HG02571 (cell line): Measurements from ENCODE around the gene MAP7.
"Not testable (repeated sequence)": the region's sequence is repeated elsewhere in the genome, so short reads cannot be mapped to it uniquely, and the experiment has no call there.

Source experiments
- ATAC-seq: cut with Tn5 transposase; IDR thresholded peaks from one replicate; pipeline ENCODE4 v1.9.1; 2021; ENCODE audit warnings: mild to moderate bottlenecking, moderate library complexity; ENCODE audit not compliant: unreplicated experiment

Gene MAP7

GRCh38 chr6:136317021-136317694, 233.1 kb downstream of the MAP7 start:
- peak; percentile 65 for ATAC-seq

DNA sequence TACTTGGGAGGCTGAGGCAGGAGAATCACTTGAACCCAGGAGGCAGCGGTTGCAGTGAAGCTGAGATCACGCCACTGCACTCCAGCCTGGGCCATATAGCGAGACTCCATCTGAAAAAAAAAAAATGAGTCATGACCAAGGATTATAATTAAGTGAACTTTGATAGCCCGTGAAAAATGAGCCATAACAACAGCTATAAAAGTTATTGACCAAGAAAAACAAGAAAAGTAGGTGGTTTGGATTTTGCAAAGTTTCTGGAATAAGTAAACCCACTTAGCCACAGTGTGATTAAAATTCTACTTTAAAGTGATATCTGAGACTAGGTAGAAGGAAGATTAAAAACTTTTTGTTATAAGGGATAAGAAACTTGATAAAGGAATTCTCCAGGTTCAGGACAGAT, 234.6 kb downstream of the MAP7 start:
- no peak for ATAC-seq

DNA sequence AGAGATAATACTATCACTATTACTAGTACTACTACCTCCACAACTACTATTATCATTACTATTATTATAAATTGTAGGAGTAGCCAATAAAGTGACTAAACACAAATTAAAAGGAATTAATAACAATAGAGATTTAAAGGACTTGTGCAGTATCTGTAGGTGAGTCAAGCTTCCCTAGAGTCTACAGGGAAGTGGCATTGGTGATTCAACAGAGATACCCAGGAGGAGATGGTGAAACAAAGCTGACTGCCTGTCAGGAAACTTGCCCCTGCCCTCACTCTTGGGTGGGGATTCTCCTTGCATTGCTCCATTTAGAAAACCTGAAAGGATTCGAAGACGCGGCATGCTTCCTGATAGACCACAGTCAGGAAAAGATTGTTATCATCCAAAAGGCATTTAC, 237.2 kb downstream of the MAP7 start:
- no peak for ATAC-seq

DNA sequence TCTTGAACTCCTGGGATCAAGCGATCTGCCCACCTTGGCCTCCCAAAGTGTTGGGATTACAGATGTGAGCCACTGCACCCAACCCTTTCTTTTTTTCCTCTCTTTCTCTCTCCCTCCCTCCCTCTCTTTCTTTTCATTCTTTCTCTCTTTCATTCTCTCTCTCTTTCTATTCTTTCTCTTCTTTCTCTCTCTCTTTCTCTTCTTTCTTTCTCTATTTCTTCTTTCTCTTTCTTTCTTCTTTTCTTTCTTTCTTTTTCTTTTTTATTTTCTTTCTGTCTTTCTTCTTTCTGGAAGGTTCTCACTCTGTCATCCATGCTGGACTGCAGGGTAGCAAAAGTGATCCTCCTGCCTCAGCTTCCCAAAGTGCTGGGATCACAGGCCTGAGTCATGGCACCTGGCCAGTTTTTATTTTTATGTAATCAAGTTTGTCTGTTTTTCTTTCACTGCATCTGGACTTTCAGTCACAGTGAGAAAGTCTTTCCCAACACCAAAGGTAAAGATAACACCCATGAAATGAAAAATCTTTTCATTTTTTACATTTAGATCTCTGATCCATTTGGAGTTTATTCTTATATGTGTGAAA, 240.4 kb downstream of the MAP7 start:
- no peak for ATAC-seq

DNA sequence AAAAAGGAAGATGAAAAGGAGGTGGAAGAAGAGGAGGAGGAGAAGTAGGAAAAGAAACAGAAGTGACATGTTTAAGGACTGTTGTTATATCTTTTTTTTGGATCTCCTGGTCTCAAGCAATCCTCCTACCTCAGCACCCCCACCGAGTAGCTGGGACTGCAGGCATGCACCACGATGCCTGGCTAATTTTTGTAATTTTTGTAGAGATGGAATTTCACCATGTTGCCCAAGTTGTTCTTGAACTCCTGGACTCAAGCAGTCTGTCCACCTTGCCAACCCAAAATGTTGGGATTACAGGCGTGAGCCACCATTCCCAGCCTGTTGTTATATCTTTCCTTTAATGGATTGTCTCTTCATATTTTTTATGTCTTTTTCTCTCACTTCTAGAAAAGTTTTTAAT, 241.1 kb downstream of the MAP7 start:
- no peak for ATAC-seq

DNA sequence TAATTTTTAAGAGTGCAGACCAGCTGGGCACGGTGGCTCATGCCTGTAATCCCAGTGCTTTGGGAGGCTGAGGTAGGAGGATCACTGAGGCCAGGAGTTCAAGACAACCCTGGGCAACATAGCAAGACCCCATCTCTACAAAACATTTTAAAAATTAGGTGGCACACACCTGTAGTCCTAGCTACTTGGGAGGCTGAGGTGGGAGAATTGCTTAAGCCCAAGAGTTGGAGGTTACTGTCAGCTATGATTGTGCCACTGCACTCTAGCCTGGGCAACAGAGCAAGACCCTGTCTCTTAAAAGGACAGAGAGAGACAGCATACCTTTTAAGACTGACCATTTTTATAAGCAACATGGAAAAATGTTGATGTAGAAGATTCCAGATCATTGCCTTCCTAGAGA, 241.8 kb downstream of the MAP7 start:
- ATAC-seq, result not testable (repeated sequence)

DNA sequence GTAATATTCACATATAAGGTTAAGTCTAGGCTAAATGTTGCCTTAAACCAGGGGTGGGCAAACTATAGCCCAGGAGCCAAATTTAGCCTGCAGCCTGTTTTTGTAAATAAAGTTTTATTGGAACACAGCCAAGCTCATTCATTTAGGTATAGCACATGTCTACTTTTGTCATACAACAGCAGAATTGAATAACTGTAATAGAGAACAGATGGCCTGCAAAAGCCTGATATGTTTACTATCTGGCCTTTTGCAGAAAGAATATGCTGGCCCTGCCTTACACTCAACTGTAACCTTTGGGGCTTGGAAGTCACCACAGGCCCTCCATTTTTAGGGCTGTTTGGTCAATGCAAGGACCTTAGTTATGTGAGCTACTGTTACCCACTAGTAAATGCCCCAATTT, 242.9 kb downstream of the MAP7 start:
- no peak for ATAC-seq

DNA sequence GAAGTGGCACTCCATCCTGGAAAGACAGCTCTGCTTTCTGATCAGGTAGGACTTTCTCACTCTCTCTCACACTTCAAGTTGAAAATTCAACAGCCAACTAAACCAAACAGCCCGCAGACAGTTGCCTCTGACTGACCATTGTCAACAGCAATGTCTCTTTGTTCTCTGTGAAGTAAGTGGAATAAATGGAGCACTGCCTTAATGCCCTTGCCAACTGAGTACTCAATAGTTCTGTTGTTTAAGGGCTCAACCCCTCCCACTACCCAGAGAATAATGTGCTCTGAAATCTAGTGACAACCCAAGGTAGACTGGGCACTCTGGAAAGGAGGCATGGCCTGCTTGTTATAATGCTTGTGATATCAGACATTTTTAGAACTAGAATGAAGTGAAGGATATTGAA, 243.8 kb downstream of the MAP7 start:
- no peak for ATAC-seq

DNA sequence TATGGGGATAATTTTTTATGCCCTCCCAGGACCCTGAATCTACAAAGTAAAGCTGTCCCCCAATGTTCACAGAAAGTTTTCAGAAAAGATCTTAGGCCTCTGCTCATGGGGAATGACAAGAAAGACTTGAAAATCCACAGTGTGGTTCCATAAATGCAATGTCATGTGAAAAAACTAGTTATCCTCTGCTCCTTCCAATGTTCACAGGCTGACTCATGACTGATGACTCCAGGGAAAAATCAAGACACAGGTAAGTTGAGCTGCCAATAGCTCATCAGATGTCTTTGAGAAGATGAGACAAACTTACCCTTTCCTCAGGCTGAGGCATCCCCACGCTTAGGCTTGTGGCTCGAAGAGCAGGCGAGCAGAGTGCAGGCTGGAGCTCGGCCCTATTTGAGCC, 245.8 kb downstream of the MAP7 start:
- no peak for ATAC-seq

DNA sequence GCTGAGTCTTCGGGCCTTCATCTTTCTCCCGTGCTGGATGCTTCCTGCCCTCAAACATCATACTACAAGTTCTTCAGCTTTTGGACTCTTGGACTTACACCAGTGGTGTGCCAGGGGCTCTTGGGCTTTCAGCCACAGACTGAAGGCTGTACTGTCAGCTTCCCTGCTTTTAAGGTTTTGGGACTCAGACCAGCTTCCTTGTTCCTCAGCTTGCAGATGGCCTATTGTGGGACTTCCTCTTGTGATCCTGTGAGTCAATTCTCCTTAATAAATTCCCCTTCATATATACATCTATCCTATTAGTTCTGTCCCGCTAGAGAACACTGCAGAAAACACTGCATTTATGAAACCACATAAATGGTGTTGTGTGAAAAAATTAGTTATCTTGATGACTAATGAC, 246.7 kb downstream of the MAP7 start:
- no peak for ATAC-seq

DNA sequence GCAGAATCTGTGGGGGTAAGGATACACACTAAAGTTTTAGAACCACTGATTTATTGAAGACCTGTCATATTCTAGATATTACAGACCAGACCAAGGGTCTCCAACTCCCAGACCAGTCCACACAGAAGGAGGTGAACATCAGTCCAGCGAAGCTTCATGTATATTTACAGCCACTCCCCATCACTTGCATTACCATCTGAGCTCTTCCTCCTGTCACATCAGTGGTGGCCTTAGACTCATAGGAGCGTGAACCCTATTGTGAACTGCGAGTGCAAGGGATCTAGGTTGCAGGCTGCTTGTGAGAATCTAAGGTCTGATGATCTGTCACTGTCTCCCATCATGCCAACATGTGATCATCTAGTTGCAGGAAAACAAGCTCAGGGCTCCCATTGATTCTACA, 255.6 kb downstream of the MAP7 start:
- ATAC-seq, result no peak
